HG02798 (cell line): ENCODE results near the gene THRB.

Experiments used
- ATAC-seq: cut with Tn5 transposase; IDR thresholded peaks from one replicate; pipeline ENCODE4 v1.9.1; 2021; ENCODE audit warnings: mild to moderate bottlenecking; ENCODE audit not compliant: unreplicated experiment, poor library complexity

THRB gene

GRCh38 chr3:24323272-24323671, 171.4 kb downstream of the THRB start:
- ATAC-seq, result no peak

GRCh38 chr3:24320601-24321000, 174.0 kb downstream of the THRB start:
- ATAC-seq, result no peak

GRCh38 chr3:24318677-24319287, 175.9 kb downstream of the THRB start:
- ATAC-seq, result no peak

- ATAC-seq, result no peak
These were observed 177.7 kb downstream of the THRB start for GRCh38 chr3:24316887-24317383.

GRCh38 chr3:24315971-24316370, 178.7 kb downstream of the THRB start:
- no peak for ATAC-seq

GRCh38 chr3:24315356-24315755, 179.3 kb downstream of the THRB start:
- no peak for ATAC-seq

GRCh38 chr3:24311881-24312280, 182.8 kb downstream of the THRB start:
- no peak for ATAC-seq

- no peak for ATAC-seq
These were observed 183.8 kb downstream of the THRB start for GRCh38 chr3:24310887-24311286.

- no peak for ATAC-seq
These were observed 188.1 kb downstream of the THRB start for GRCh38 chr3:24306518-24306917.

GRCh38 chr3:24305795-24306467, 188.7 kb downstream of the THRB start:
- ATAC-seq, result no peak

- ATAC-seq, result no peak
These were observed 191.4 kb downstream of the THRB start for GRCh38 chr3:24303057-24303754.

- ATAC-seq, result no peak
These were observed 192.3 kb downstream of the THRB start for GRCh38 chr3:24302396-24302795.

GRCh38 chr3:24300949-24301348, 193.7 kb downstream of the THRB start:
- ATAC-seq, result no peak

GRCh38 chr3:24299806-24300626, 194.6 kb downstream of the THRB start:
- no peak for ATAC-seq

GRCh38 chr3:24299246-24299805, 195.3 kb downstream of the THRB start:
- no peak for ATAC-seq

GRCh38 chr3:24296441-24297205, 198.0 kb downstream of the THRB start:
- ATAC-seq, result no peak

GRCh38 chr3:24294150-24294549, 200.5 kb downstream of the THRB start:
- ATAC-seq, result no peak

- no peak for ATAC-seq
These were observed 203.0 kb downstream of the THRB start for GRCh38 chr3:24291646-24292045.

GRCh38 chr3:24290596-24290995, 204.1 kb downstream of the THRB start:
- no peak for ATAC-seq
